SU-DHL-6 (cell line): ENCODE results near the gene CSPG4.

Experiments used
- H2AFZ ChIP-seq: fragments of 200-600 bp; sonication (generic); 2 replicates; pipeline ENCODE4 v1.6.1; 2014; ENCODE audit warnings: low read depth, mild to moderate bottlenecking, moderate library complexity, mixed read lengths, antibody characterized with exemption, low read length; ENCODE audit not compliant: severe bottlenecking
- H3F3A ChIP-seq: fragments of 200-600 bp; shearing (Covaris generic); 2 replicates; pipeline ENCODE4 v1.6.0; 2016; ENCODE audit warnings: antibody characterized with exemption, mild to moderate bottlenecking; ENCODE audit not compliant: insufficient read depth
- H3K27ac ChIP-seq: fragments of 200-600 bp; sonication (generic); 2 replicates; pipeline ENCODE4 v1.5.1; 2016; ENCODE audit warnings: low read depth, mild to moderate bottlenecking, low read length, moderate library complexity, mixed read lengths
- H3K27me3 ChIP-seq: fragments of 200-600 bp; sonication (generic), shearing (Covaris generic); 2 replicates; pipeline ENCODE4 v1.6.0; 2014; ENCODE audit warnings: mild to moderate bottlenecking, low read length
- H3K36me3 ChIP-seq: fragments of 200-600 bp; sonication (generic); 2 replicates; pipeline ENCODE4 v1.6.1; 2014; ENCODE audit warnings: mild to moderate bottlenecking, low read length, mixed read lengths
- H3K4me2 ChIP-seq: fragments of 300-600, 200-600 bp; shearing (Covaris generic), sonication (generic); 2 replicates; pipeline ENCODE4 v1.6.0; 2014; ENCODE audit warnings: low read length, low read depth, mild to moderate bottlenecking; ENCODE audit not compliant: poor library complexity, severe bottlenecking
- H3K4me3 ChIP-seq: fragments of 200-600 bp; sonication (generic); 2 replicates; pipeline ENCODE4 v1.5.1; 2014; ENCODE audit warnings: antibody characterized with exemption, low read length, mild to moderate bottlenecking, mixed read lengths; ENCODE audit not compliant: insufficient read depth, poor library complexity, severe bottlenecking
- H3K79me2 ChIP-seq: fragments of 200-600 bp; sonication (generic); 2 replicates; pipeline ENCODE4 v1.6.1; 2014; ENCODE audit warnings: mild to moderate bottlenecking, low read length, moderate library complexity; ENCODE audit not compliant: insufficient read depth
- H3K9ac ChIP-seq: fragments of 200-600 bp; sonication (generic); 2 replicates; pipeline ENCODE4 v1.7.0; 2014; ENCODE audit warnings: mild to moderate bottlenecking, low read length
- H3K9me2 ChIP-seq: fragments of 200-600 bp; sonication (generic); replicated peaks from 2 replicates; pipeline ENCODE4 v1.6.1; 2014; ENCODE audit warnings: low read length; ENCODE audit not compliant: insufficient read depth
- H3K9me3 ChIP-seq: fragments of 200-600 bp; sonication (generic); 2 replicates; pipeline ENCODE4 v1.6.1; 2014; ENCODE audit warnings: low read length, mixed read lengths; ENCODE audit not compliant: insufficient read depth
- H4K20me1 ChIP-seq: fragments of 200-600 bp; sonication (generic); 2 replicates; pipeline ENCODE4 v1.6.1; 2014; ENCODE audit warnings: low read depth, mild to moderate bottlenecking, antibody characterized with exemption, low read length, moderate library complexity, mixed read lengths
- CTCF ChIP-seq: fragments of 200-600 bp; sonication (generic); IDR thresholded peaks from one replicate; pipeline ENCODE4 v1.5.1; 2017; ENCODE audit warnings: antibody characterized with exemption, mild to moderate bottlenecking, low read length, moderate library complexity; ENCODE audit not compliant: insufficient read depth, poor library complexity, severe bottlenecking
- EZH2phosphoT487 ChIP-seq: fragments of 200-600 bp; sonication (generic), shearing (Covaris generic); conservative IDR thresholded peaks from 2 replicates; pipeline ENCODE4 v1.6.1; 2018; ENCODE audit warnings: mild to moderate bottlenecking, antibody characterized with exemption, low read length, moderate library complexity, mixed read lengths

CSPG4 gene

GRCh38 chr15:75655931-75656330 is 56.7 kb downstream of the CSPG4 start:
- Histone ChIP-seq H3K4me2 (no peak overlapping the region), H3K79me2 (no peaks in the 10 kb centered on the region), H3F3A (no peaks in the 10 kb centered on the region), H2AFZ (no peak overlapping the region), H3K4me3 (no peak overlapping the region), H3K9me3 (no peaks in the 10 kb centered on the region), H3K27me3 (no peaks in the 10 kb centered on the region), H3K27ac (no peak overlapping the region), H3K36me3 (no peaks in the 10 kb centered on the region), H3K9me2 (no peaks in the 10 kb centered on the region), H3K9ac (no peak overlapping the region), H4K20me1 (no peaks in the 10 kb centered on the region)
- TF ChIP-seq CTCF (no peak), EZH2phosphoT487 (no peak)

GRCh38 chr15:75654201-75654907 is 58.3 kb downstream of the CSPG4 start:
- Histone ChIP-seq H3K79me2 (no peaks in the 10 kb centered on the region), H3K4me3 (no peak overlapping the region), H2AFZ (no peak overlapping the region), H3K4me2 (no peak overlapping the region), H3K36me3 (no peaks in the 10 kb centered on the region), H4K20me1 (no peaks in the 10 kb centered on the region), H3K9me2 (no peaks in the 10 kb centered on the region), H3K9ac (no peak overlapping the region), H3K27me3 (no peaks in the 10 kb centered on the region), H3F3A (no peaks in the 10 kb centered on the region), H3K27ac (no peak overlapping the region), H3K9me3 (no peaks in the 10 kb centered on the region)
- no peak for TF ChIP-seq CTCF
- no peak for TF ChIP-seq EZH2phosphoT487

GRCh38 chr15:75653347-75653913 is 59.2 kb downstream of the CSPG4 start:
- H4K20me1 ChIP-seq, result no peaks in the 10 kb centered on the region
- H3K27ac ChIP-seq, result no peak overlapping the region
- no peaks in the 10 kb centered on the region for H3K27me3 ChIP-seq
- H3K9me3 ChIP-seq, result no peaks in the 10 kb centered on the region
- no peak overlapping the region for H3K4me2 ChIP-seq
- H3K79me2 ChIP-seq, result no peaks in the 10 kb centered on the region
- H3K9ac ChIP-seq, result no peak overlapping the region
- H2AFZ ChIP-seq, result no peak overlapping the region
- TF ChIP-seq EZH2phosphoT487 (no peak), CTCF (no peak)
- no peaks in the 10 kb centered on the region for H3K36me3 ChIP-seq
- H3K9me2 ChIP-seq, result no peaks in the 10 kb centered on the region
- H3K4me3 ChIP-seq, result no peak overlapping the region
- H3F3A ChIP-seq, result no peaks in the 10 kb centered on the region
